AG10803 (cell line): ENCODE data around the gene KLHL18.

ENCODE experiments used
- DNase-seq: peaks from one replicate; pipeline ENCODE4 v3.0.0; 2010; ENCODE audit warnings: low read depth
- H3K4me3 ChIP-seq: 2 replicates; pipeline ENCODE4 v1.5.1; 2011; ENCODE audit warnings: mild to moderate bottlenecking, low read length, control low read depth
- CTCF ChIP-seq: conservative IDR thresholded peaks from 2 replicates; pipeline ENCODE4 v1.5.1; 2011; ENCODE audit warnings: mild to moderate bottlenecking, low read length, control low read depth, inconsistent platforms

KLHL18 gene

DNA sequence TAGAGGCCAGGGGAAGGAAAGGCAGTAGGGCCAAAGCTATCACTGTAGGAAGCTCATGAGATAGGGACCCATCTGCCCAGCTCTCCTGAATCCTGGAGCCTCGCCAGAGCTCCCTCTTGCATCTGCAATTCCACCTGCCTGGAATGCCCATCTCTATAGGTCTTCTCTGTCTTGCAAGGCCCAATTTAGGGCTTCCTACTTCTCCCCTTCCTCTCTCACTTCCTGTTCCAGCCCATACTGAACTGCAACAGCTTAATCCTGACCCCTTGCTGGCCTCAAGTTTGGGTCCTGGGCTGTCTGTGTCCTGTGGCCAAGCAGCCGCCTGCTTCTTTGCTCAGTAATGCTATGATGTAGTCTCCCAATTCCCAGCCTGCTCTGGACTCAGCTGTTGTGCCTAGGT is 94.4 kb downstream of the KLHL18 start:
- DNase-seq: no peak
- no peak overlapping the region for H3K4me3 ChIP-seq
- no peak for TF ChIP-seq CTCF

GRCh38 chr3:47378869-47379268 is 96.1 kb downstream of the KLHL18 start:
- H3K4me3 ChIP-seq: no peak overlapping the region
- no peak for TF ChIP-seq CTCF
- no peak for DNase-seq

DNA sequence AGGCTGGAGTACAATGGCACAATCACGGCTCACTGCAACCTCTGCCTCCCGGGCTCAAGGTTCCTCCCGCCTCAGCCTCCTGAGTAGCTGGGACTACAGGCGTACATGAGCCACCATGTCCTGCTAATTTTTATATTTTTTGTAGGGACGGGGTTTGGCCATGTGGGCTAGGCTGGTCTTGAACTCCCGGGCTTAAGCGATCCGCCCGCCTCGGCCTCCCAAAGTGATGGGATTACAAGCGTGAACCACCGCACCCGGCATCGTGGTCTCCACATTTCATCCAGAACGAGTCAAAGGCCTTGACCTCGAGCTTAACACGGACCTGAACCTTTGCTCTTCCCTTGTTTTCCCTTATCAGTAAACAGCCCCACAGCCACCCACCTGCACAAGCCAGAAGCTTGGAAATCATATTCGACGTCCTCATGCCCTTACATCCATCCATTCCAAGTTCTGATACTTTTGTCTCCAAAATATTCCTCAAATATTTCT is 96.7 kb downstream of the KLHL18 start:
- TF ChIP-seq CTCF: no peak
- no peak for DNase-seq
- peak overlapping the region; percentile 98 for H3K4me3 ChIP-seq

DNA sequence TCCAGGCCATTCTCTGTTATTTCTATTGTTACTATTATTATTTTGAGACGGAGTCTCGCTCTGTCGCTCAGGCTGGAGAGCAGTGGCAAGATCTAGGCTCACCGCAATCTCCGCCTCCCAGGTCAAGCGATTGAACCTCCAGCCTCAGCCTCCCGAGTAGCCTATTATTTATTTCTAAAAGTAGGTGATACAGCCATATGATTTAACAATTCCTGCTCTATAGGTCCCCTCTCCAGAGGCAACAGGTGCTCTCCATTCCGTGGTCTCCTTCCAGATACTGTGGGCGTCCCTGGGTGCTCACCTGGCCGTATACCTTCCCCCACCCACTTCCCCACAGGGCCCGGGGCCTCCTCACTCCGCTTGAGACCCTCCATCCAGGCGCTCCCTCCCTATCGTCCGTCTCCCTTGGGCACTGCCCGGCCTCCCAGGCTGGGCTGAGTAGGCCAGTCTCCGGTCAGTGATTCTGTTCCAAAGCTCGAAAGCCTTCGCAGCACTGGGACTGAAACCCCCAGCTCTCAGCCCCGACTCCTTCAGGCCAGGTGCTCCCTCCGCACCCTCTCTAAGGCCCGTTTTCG is 97.4 kb downstream of the KLHL18 start:
- peak overlapping the region; percentile 98 for H3K4me3 ChIP-seq
- TF ChIP-seq CTCF: no peak
- DNase-seq: no peak

- no peak for TF ChIP-seq CTCF
- DNase-seq: peak; percentile 99
- H3K4me3 ChIP-seq: peak within 1 kb of the TSS; percentile 98
Measured at GRCh38 chr3:47380601-47381316, 98.0 kb downstream of the KLHL18 start, which contains the start of gene PTPN23. Gene PTPN23, plus strand, starts transcription at chr3:47381021. Its CDS starts 76 bp downstream, at chr3:47381097.

DNA sequence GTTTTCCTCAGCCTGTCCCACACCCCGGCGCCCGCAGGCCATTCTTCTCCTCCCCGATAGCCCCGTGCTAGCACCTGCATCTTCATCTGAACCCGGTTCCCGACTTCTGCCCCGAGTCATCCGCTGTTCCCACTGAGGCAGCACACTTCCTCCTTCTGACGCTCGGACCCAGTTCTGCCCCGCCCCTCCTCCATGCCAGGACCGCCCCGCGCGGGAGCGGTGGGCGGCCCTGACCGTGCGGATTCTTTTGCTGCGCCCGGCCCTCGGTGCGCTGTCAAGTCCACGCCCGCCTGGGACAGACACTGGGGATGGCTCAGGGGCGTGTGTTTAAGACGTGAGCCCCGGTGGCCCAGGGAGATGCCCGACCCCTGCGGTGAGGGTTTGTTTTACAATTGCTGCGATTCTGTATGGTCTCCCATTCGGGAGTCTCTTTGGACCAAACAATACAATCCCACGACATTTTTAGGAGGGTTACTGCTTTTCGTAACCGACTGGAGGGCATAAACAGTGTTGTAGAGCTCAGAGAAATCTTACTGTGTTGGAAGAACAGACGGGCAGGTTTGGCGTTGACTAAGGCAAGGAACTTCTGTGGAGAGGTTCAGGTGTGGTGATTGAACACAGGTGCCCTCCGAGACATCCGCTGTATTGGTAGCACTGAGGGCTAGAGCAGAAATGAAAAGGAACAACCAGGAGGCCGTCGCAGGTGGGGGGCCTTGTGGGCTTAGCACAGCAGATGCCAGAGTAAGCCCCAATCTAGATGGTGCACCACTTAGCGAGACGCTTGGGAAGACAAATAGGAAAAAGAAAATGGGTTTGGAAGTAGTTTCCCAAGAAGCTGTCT is 98.8 kb downstream of the KLHL18 start:
- DNase-seq: peak; percentile 86
- TF ChIP-seq CTCF: no peak
- peak overlapping the region; percentile 98 for H3K4me3 ChIP-seq
